Measurements from ENCODE around the gene PIK3C3. TPM values are rescaled to one million over a fixed set of nuclear protein-coding genes. Genes with fewer than 3 reads are reported as not detected.

Gene PIK3C3
- total and polyA plus RNA-seq, 9 of the 15 experiments (the other 6 are each of a cell fraction or from before 2014, with no cell fraction given): 27.0 to 101 (median 42.9) TPM

DNA sequence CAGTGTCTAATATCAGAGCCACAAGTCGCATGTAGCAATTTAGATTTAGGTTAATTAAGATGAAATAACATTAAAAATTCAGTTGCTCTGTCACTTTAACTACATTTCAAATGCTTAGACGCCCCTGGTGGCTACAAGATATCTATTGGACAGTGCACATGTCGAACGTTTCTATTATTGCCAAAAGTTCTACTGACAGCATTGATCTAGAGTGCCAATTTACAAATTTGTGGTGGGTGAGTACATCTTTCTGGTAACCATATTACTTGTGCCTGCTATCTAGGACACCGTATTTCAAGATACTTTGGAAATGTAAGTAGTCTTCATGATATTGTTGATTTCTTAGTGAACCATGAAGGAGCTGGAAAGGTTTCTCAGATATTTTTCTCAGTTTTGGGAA, 20.2 kb downstream of the PIK3C3 start (continued):
- TF ChIP-seq NR4A1 (CRISPR knock-in tag; IDR thresholded peaks at IDR 0.05) (no peak), NR4A1 (tag; IDR thresholded peaks at IDR 0.05) (no peak), MAZ (CRISPR knock-in tag; conservative IDR thresholded peaks at IDR 0.05 in 1 of 2, IDR thresholded peaks at IDR 0.05 in 1 of 2) (no peak), CBX3 (IDR thresholded peaks at IDR 0.05; ENCODE audit: borderline replicate concordance in 1 of 2, low read length in 2 of 2) (no peak), ZNF778 (CRISPR knock-in tag; IDR thresholded peaks at IDR 0.05) (no peak)

GRCh38 chr18:41977233-41977632, 22.2 kb downstream of the PIK3C3 start:
- Histone ChIP-seq H3K4me2 (ENCODE audit: insufficient read depth, low read length) (no peak overlapping the region), H3K79me2 (ENCODE audit: control insufficient read depth, insufficient read depth, low read length) (peaks cover 6% of the 10 kb centered on the region; the same call in 1 of the 3 replicates), H3K36me3 (ENCODE audit: control insufficient read depth, insufficient read depth, low read length) (peaks cover 56% of the 10 kb centered on the region), H3K27ac (ENCODE audit: extremely low read depth, low read depth, low read length) (no peak overlapping the region), H2AFZ (ENCODE audit: low read depth, low read length) (no peak overlapping the region), H3K4me1 (replicated peaks in 1 of 2; ENCODE audit: control insufficient read depth in 2 of 2, insufficient read depth in 2 of 2, low read length in 2 of 2) (no peaks in the 10 kb centered on the region), H3K9ac (ENCODE audit: insufficient read depth in 1 of 2, low read depth in 2 of 2, low read length in 2 of 2) (no peak overlapping the region), H3K4me3 (no peak overlapping the region), H3K9me3 (replicated peaks; ENCODE audit: control insufficient read depth, insufficient read depth, low read depth, low read length) (no peaks in the 10 kb centered on the region), H4K20me1 (replicated peaks; ENCODE audit: control insufficient read depth, insufficient read depth, low read length) (no peaks in the 10 kb centered on the region), H3K27me3 (ENCODE audit: control insufficient read depth in 2 of 2, insufficient read depth in 2 of 2, low read length in 2 of 2) (no peaks in the 10 kb centered on the region), H3K9me1 (ENCODE audit: control insufficient read depth, insufficient read depth, low read length) (no peaks in the 10 kb centered on the region)
- intact Hi-C loops (cut with micrococcal nuclease): no loop called here
- no peak for TF ChIP-seq SLC30A9 (CRISPR knock-in tag; IDR thresholded peaks at IDR 0.05)
- TF ChIP-seq, protein P1, sequence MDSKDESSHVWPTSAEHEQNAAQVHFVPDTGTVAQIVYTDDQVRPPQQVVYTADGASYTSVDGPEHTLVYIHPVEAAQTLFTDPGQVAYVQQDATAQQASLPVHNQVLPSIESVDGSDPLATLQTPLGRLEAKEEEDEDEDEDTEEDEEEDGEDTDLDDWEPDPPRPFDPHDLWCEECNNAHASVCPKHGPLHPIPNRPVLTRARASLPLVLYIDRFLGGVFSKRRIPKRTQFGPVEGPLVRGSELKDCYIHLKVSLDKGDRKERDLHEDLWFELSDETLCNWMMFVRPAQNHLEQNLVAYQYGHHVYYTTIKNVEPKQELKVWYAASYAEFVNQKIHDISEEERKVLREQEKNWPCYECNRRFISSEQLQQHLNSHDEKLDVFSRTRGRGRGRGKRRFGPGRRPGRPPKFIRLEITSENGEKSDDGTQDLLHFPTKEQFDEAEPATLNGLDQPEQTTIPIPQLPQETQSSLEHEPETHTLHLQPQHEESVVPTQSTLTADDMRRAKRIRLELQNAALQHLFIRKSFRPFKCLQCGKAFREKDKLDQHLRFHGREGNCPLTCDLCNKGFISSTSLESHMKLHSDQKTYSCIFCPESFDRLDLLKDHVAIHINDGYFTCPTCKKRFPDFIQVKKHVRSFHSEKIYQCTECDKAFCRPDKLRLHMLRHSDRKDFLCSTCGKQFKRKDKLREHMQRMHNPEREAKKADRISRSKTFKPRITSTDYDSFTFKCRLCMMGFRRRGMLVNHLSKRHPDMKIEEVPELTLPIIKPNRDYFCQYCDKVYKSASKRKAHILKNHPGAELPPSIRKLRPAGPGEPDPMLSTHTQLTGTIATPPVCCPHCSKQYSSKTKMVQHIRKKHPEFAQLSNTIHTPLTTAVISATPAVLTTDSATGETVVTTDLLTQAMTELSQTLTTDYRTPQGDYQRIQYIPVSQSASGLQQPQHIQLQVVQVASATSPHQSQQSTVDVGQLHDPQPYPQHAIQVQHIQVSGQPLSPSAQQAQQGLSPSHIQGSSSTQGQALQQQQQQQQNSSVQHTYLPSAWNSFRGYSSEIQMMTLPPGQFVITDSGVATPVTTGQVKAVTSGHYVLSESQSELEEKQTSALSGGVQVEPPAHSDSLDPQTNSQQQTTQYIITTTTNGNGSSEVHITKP (IDR thresholded peaks at IDR 0.05; ENCODE audit: partially characterized antibody): no peak
- TF ChIP-seq ZNF24 (IDR thresholded peaks at IDR 0.05): no peak
- no peak for TF ChIP-seq ZEB2 (IDR thresholded peaks at IDR 0.05)
- TF ChIP-seq MYBL2 (IDR thresholded peaks at IDR 0.05; ENCODE audit: low read depth): no peak
- TF ChIP-seq MYBL2 (CRISPR knock-in tag; IDR thresholded peaks at IDR 0.05; ENCODE audit: borderline replicate concordance): no peak
- no peak for TF ChIP-seq SIN3A (IDR thresholded peaks at IDR 0.05; ENCODE audit: borderline replicate concordance in 2 of 2, control insufficient read depth in 1 of 2, low read depth in 2 of 2, low read length in 2 of 2)
- TF ChIP-seq ZFP36 (IDR thresholded peaks at IDR 0.05; ENCODE audit: low read depth, low read length, partially characterized antibody): no peak
- no peak for TF ChIP-seq GABPA (tag; conservative IDR thresholded peaks at IDR 0.05; ENCODE audit: low read depth)
- TF ChIP-seq MTA1 (IDR thresholded peaks at IDR 0.05; ENCODE audit: borderline replicate concordance): no peak
- no peak for TF ChIP-seq RFX7 (CRISPR knock-in tag; IDR thresholded peaks at IDR 0.05)
- FAIRE-seq (no peak), DNase-seq (ENCODE audit: extremely low read depth in 1 of 4, low spot score in 3 of 4) (no peak), ATAC-seq (no peak)
- in situ Hi-C loops (cut with MboI): no loop called here
- 82% methylated on average over 6 of the region's 6 CpGs for WGBS (ENCODE audit: insufficient coverage, low coverage, missing lambda C conversion rate)
- ChIA-PET POLR2A (interaction anchor here (0.6 to 2.8 kb wide), 4 partner anchors 9 to 29 kb away, joined by 3 to 15 read pairs (median 3); no protein-coding TSS in a partner anchor), CTCF (ENCODE audit: low intra/inter-chr PET ratio) (no interaction called here)
- no TSS peak for BruUV-seq (replicated peaks)
